Subcutaneous abdominal adipose tissue (tissue), 5 donors: ENCODE data around the gene BTG2.

Source experiments
- H3K27ac ChIP-seq: one replicate; pipeline ENCODE4 v1.7.0; 2013; ENCODE audit warnings: low read depth, mild to moderate bottlenecking, inconsistent platforms, low read length, moderate library complexity
- H3K27me3 ChIP-seq, 5 donors: one replicate each; pipeline ENCODE4 v1.7.0; 2013; ENCODE audit warnings: low read length in 5 of 5, inconsistent platforms in 1 of 5; ENCODE audit not compliant: control insufficient read depth in 5 of 5, insufficient read depth in 4 of 5
- H3K36me3 ChIP-seq, 5 donors: one replicate each; pipeline ENCODE4 v1.7.0; 2013; ENCODE audit warnings: low read length in 5 of 5; ENCODE audit not compliant: control insufficient read depth in 5 of 5, insufficient read depth in 5 of 5
- H3K4me1 ChIP-seq, 5 donors: one replicate each; pipeline ENCODE4 v1.7.0; 2013; ENCODE audit warnings: low read length in 5 of 5, mild to moderate bottlenecking in 3 of 5, moderate library complexity in 1 of 5; ENCODE audit not compliant: control insufficient read depth in 5 of 5, insufficient read depth in 5 of 5
- H3K4me3 ChIP-seq, 5 donors: one replicate each; pipeline ENCODE4 v1.7.0; 2013; ENCODE audit warnings: low read length in 5 of 5, low read depth in 1 of 5
- H3K9ac ChIP-seq, 5 donors: one replicate each; pipeline ENCODE4 v1.7.0; 2013; ENCODE audit warnings: low read length in 5 of 5, mild to moderate bottlenecking in 4 of 5, moderate library complexity in 3 of 5
- H3K9me3 ChIP-seq, 5 donors: one replicate each; pipeline ENCODE4 v1.7.0; 2013; ENCODE audit warnings: low read length in 5 of 5; ENCODE audit not compliant: control insufficient read depth in 5 of 5
- donor health status: healthy.
- donor health status: healthy.
- donor health status: healthy.
- donor health status: healthy.
- donor health status: healthy.

The BTG2 gene

DNA sequence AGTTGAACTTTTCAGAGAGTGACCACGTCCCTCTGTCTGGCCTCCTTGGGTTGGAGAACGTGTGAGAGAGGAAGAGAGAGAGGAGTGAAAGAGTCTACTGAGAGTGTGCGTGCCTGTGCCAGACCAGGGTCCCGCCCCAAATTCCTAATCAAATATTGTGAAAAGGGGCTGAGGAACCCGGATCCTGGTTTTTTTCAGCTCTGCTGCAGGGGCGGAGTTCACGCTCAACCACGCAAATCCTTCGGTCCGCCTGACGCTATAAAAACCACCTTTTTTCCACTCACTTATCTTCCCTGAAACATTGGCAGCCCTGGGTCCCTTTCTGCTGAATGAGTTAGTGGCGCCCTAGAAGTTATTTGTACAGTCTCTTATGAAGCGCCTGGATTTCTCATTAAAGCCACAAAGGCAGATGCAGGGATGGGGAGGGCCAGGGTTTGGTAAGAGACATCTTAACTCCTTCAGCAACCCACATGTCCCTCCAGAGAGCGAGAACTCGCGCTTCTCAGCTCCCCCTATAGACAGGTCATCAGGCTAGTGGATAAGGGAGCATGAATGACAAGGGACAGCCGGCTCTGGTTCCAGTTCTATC is 45.8 kb downstream of the BTG2 start, which contains the start of gene FMOD:
TSS of gene FMOD (minus strand) at position 86 of the 589 bp plus-strand sequence. CDS start 2,852 bp downstream, outside the sequence.
- Histone ChIP-seq H3K27ac (peak within 1 kb of the TSS; percentile 68), H3K9ac (peak within 1 kb of the TSS; percentile 25 to 57 (median 55)), H3K4me1 (peaks cover 5 to 55% (median 49%) of the 10 kb centered on the region in 5 donors), H3K4me3 (peak within 1 kb of the TSS; percentile 51 to 59 (median 56)), H3K27me3 (no peaks in the 10 kb centered on the region), H3K36me3 (peaks cover 0 to 18% (median 7%) of the 10 kb centered on the region in 5 donors), H3K9me3 (no peaks in the 10 kb centered on the region)

DNA sequence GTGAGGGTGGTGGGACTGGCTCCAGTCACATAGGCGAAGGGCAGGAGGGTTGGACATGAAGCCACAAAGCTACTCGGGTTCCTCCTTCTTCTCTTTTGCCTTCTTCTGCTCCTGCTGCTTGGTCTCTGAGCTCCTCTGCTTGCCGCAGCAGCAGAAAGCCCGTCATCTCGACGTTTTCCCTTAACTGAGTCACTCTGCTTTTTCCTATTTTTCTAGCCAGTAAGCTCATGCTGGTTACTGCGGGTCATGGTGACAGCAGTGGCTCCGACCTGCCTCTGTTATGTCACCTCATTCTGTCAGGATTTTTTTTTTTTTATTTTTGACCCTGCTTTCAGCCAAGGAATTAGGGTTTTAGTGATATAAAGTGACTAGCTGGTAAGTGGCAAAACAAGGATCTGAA is 48.2 kb downstream of the BTG2 start:
- peaks cover 2 to 32% (median 31%) of the 10 kb centered on the region in 5 donors for H3K4me1 ChIP-seq
- no peak overlapping the region for H3K9ac ChIP-seq
- no peaks in the 10 kb centered on the region for H3K9me3 ChIP-seq
- H3K27me3 ChIP-seq = no peaks in the 10 kb centered on the region
- H3K36me3 ChIP-seq = peaks cover 0 to 3% (median 0%) of the 10 kb centered on the region in 5 donors
- no peak overlapping the region for H3K27ac ChIP-seq
- H3K4me3 ChIP-seq = no peak overlapping the region

DNA sequence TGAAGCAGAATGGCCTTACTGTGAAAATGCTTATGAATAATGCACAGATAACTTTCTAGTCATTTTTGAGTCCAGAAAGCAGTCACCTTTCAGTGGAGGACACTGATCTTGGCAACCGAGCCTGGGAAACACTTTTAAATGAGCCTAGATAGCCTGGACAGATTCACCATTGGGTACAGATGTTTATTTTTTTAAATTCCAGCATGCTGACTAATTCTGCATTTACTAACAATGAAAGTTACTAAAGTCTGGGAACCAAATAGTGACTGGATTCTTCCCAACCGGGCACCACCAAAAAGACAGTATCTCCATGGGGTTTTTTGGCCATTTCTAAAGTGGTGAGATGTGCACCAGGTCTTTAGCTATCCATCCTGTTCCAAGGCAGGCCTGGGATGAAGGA is 48.9 kb downstream of the BTG2 start:
- Histone ChIP-seq H3K9ac (no peak overlapping the region), H3K27me3 (no peaks in the 10 kb centered on the region), H3K4me3 (no peak overlapping the region), H3K9me3 (no peaks in the 10 kb centered on the region), H3K36me3 (no peaks in the 10 kb centered on the region), H3K4me1 (peaks cover 2 to 33% (median 29%) of the 10 kb centered on the region in 5 donors), H3K27ac (no peak overlapping the region)

GRCh38 chr1:203359010-203359571 is 53.8 kb downstream of the BTG2 start:
- H3K4me3 ChIP-seq = no peak overlapping the region
- H3K9me3 ChIP-seq = no peaks in the 10 kb centered on the region
- peaks cover 1 to 40% (median 27%) of the 10 kb centered on the region in 5 donors for H3K4me1 ChIP-seq
- no peaks in the 10 kb centered on the region for H3K36me3 ChIP-seq
- no peaks in the 10 kb centered on the region for H3K27me3 ChIP-seq
- H3K27ac ChIP-seq = peak overlapping the region; percentile 57
- H3K9ac ChIP-seq = no peak overlapping the region
